PC-3 (cell line): ENCODE results near the gene SPATA17. TPM values are rescaled to one million over a fixed set of nuclear protein-coding genes. Genes with fewer than 3 reads are reported as not detected.

ENCODE experiments used
- ATAC-seq: fragments of 200-7000 bp; cut with Tn5 transposase; 2 replicates; pipeline ENCODE4 v1.9.1; 2020; ENCODE audit warnings: mild to moderate bottlenecking, moderate library complexity
- BruUV-seq: library from RNA; stranded (reverse); fragments of 400-500 nt; replicated peaks from 2 replicates; lab custom pipeline; 2021; lab: Mats Ljungman, UMichigan
- CTCF ChIA-PET: fragments of 300-600 bp; sonication (Branson Sonifier 250); formaldehyde crosslinking; loops from one replicate; lab custom pipeline; 2022; ENCODE audit warnings: antibody characterized with exemption; lab: Charles Lee
- POLR2A ChIA-PET: fragments of 300-600 bp; sonication (Branson Sonifier 250); formaldehyde crosslinking; loops from one replicate; lab custom pipeline; 2022; ENCODE audit warnings: antibody characterized with exemption; ENCODE audit not compliant: unreplicated experiment; lab: Charles Lee
- DNase-seq: peaks from one replicate; pipeline ENCODE4 v3.0.0-alpha.2; 2015
- H2AFZ ChIP-seq: fragments of 300-600 bp; sonication (generic); 2 replicates; pipeline ENCODE4 v1.6.0; 2016; ENCODE audit warnings: antibody characterized with exemption, low read length
- H3F3A ChIP-seq: fragments of 300-600 bp; sonication (generic); one replicate; pipeline ENCODE4 v1.6.0; 2017; ENCODE audit warnings: antibody characterized with exemption, low read length, control low read depth, mild to moderate bottlenecking; ENCODE audit not compliant: unreplicated experiment
- H3K27ac ChIP-seq: fragments of 300-600 bp; sonication (generic); 2 replicates; pipeline ENCODE4 v1.5.1; 2016; ENCODE audit warnings: mild to moderate bottlenecking, low read length
- H3K27me3 ChIP-seq: fragments of 300-600 bp; sonication (generic); 2 replicates; pipeline ENCODE4 v1.6.1; 2016; ENCODE audit warnings: low read length, mixed read lengths
- H3K36me3 ChIP-seq: fragments of 300-600 bp; sonication (generic); 2 replicates; pipeline ENCODE4 v1.6.1; 2016; ENCODE audit warnings: low read depth, mixed run types, low read length, mixed read lengths
- H3K4me1 ChIP-seq: fragments of 300-600 bp; sonication (generic); 2 replicates; pipeline ENCODE4 v1.5.1; 2016; ENCODE audit warnings: low read length; ENCODE audit not compliant: insufficient read depth
- H3K4me2 ChIP-seq: fragments of 300-600 bp; sonication (generic); 2 replicates; pipeline ENCODE4 v1.6.0; 2016; ENCODE audit warnings: low read length
- H3K4me3 ChIP-seq: fragments of 300-600 bp; sonication (generic); 2 replicates; pipeline ENCODE4 v1.5.1; 2016; ENCODE audit warnings: mild to moderate bottlenecking, low read length, mixed read lengths
- H3K79me2 ChIP-seq: fragments of 300-600 bp; sonication (generic); 2 replicates; pipeline ENCODE4 v1.6.1; 2017; ENCODE audit warnings: low read length, mixed read lengths
- H3K9ac ChIP-seq: fragments of 300-600 bp; sonication (generic); 2 replicates; pipeline ENCODE4 v1.6.0; 2016; ENCODE audit warnings: mild to moderate bottlenecking, low read length
- H3K9me2 ChIP-seq: fragments of 300-600 bp; sonication (generic); replicated peaks from 2 replicates; pipeline ENCODE4 v1.6.1; 2016; ENCODE audit warnings: mixed run types, low read length, mixed read lengths
- H3K9me3 ChIP-seq: fragments of 300-600 bp; sonication (generic); 2 replicates; pipeline ENCODE4 v1.6.1; 2016; ENCODE audit warnings: low read length, mixed read lengths
- H4K20me1 ChIP-seq: fragments of 300-600 bp; sonication (generic); 2 replicates; pipeline ENCODE4 v1.6.1; 2016; ENCODE audit warnings: low read length, mixed read lengths
- EZH2 ChIP-seq: fragments of 300-600 bp; sonication (generic); IDR thresholded peaks from one replicate; pipeline ENCODE4 v1.6.1; 2017; ENCODE audit warnings: antibody characterized with exemption, mild to moderate bottlenecking, low read length; ENCODE audit not compliant: unreplicated experiment
- EZH2phosphoT487 ChIP-seq: fragments of 300-600 bp; sonication (generic); IDR thresholded peaks from 2 replicates; pipeline ENCODE4 v1.6.1; 2018; ENCODE audit warnings: mild to moderate bottlenecking, antibody characterized with exemption, low read length, borderline replicate concordance
- intact Hi-C: fragments of 100-400 bp; cut with micrococcal nuclease; formaldehyde crosslinking; loops from 2 replicates; pipeline ENCODE4 v1.9.0; 2023
- total RNA-seq: library from RNA; depleted of rRNA; stranded (reverse); fragments of >200 nt; gene quantifications from 2 replicates; pipeline ENCODE4 v1.2.3, GENCODE V29; 2014
- TF ChIP-seq, protein P1 (sequence below): fragments of 300-600 bp; sonication (generic); conservative IDR thresholded peaks from 2 replicates; pipeline ENCODE4 v1.5.1; 2017; ENCODE audit warnings: antibody characterized with exemption, low read depth, mild to moderate bottlenecking, low read length

SPATA17 gene
- total RNA-seq, 1 experiment from 2014 or later, result 3.3 TPM

DNA sequence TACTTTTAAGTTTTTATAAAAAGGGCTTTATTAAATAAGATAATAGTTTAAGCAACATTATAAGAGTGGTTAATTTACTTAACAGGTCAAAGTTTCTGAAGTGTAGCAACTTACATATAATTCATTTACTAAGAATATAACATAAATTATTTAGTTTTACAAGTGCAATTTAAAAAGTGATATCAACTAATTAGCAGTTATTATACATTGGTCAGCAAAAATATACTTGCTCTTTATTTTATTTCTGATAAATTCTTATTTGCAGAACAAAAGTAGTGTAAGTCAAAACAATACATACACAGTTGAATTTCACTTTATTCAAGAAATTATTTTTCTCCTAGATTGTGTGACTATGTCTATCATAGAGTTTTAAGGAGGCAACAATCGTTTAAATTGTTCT is 215.6 kb downstream of the SPATA17 start:
- ChIA-PET POLR2A (no interaction called here), CTCF (no interaction called here)
- no peak for ATAC-seq
- Histone ChIP-seq H3K9ac (no peak overlapping the region), H3K27ac (no peak overlapping the region), H3K4me3 (no peak overlapping the region), H4K20me1 (no peaks in the 10 kb centered on the region), H3F3A (no peaks in the 10 kb centered on the region), H2AFZ (no peak overlapping the region), H3K4me2 (no peak overlapping the region), H3K36me3 (no peaks in the 10 kb centered on the region), H3K79me2 (no peaks in the 10 kb centered on the region), H3K9me3 (no peaks in the 10 kb centered on the region), H3K9me2 (no peaks in the 10 kb centered on the region), H3K27me3 (no peaks in the 10 kb centered on the region), H3K4me1 (no peaks in the 10 kb centered on the region)
- DNase-seq, result no peak
- TF ChIP-seq EZH2phosphoT487 (no peak), EZH2 (no peak)
- TF ChIP-seq, protein P1, sequence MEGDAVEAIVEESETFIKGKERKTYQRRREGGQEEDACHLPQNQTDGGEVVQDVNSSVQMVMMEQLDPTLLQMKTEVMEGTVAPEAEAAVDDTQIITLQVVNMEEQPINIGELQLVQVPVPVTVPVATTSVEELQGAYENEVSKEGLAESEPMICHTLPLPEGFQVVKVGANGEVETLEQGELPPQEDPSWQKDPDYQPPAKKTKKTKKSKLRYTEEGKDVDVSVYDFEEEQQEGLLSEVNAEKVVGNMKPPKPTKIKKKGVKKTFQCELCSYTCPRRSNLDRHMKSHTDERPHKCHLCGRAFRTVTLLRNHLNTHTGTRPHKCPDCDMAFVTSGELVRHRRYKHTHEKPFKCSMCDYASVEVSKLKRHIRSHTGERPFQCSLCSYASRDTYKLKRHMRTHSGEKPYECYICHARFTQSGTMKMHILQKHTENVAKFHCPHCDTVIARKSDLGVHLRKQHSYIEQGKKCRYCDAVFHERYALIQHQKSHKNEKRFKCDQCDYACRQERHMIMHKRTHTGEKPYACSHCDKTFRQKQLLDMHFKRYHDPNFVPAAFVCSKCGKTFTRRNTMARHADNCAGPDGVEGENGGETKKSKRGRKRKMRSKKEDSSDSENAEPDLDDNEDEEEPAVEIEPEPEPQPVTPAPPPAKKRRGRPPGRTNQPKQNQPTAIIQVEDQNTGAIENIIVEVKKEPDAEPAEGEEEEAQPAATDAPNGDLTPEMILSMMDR, result no peak
- intact Hi-C loops, result no loop called here
- no TSS peak for BruUV-seq

DNA sequence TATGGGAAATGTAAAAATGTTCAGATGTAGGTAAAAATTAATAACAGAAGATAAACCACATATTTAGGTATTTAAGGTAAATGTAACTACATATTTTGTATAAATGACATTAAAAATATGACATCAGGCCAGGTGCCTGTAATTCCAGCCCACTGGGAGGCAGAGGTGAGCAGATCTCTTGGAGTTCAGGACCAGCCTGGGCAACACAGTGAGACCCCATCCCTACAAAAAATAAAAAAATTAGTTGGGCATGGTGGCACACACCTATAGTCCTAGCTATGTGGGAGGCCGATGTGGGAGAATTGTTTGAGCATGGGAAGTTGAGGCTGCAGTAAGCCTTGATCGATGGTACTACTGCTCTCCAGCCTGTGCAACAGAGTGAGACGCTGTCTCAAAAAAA is 216.5 kb downstream of the SPATA17 start:
- no peaks in the 10 kb centered on the region for H3K79me2 ChIP-seq
- no peak overlapping the region for H2AFZ ChIP-seq
- H3K27me3 ChIP-seq, result no peaks in the 10 kb centered on the region
- no peaks in the 10 kb centered on the region for H3K36me3 ChIP-seq
- no peaks in the 10 kb centered on the region for H4K20me1 ChIP-seq
- no peaks in the 10 kb centered on the region for H3K9me3 ChIP-seq
- no peaks in the 10 kb centered on the region for H3F3A ChIP-seq
- POLR2A ChIA-PET, result no interaction called here
- no peak overlapping the region for H3K4me3 ChIP-seq
- BruUV-seq, result no TSS peak
- intact Hi-C loops, result no loop called here
- H3K4me1 ChIP-seq, result no peaks in the 10 kb centered on the region
- CTCF ChIA-PET, result no interaction called here
- no peak overlapping the region for H3K27ac ChIP-seq
- TF ChIP-seq, protein P1, result peak; percentile 36; the same call in 1 of the 2 replicates
- TF ChIP-seq EZH2, result no peak
- no peak overlapping the region for H3K4me2 ChIP-seq
- DNase-seq, result no peak
- ATAC-seq, result no peak
- no peak overlapping the region for H3K9ac ChIP-seq
- no peaks in the 10 kb centered on the region for H3K9me2 ChIP-seq

GRCh38 chr1:217856342-217857034 is 225.3 kb downstream of the SPATA17 start:
- no peaks in the 10 kb centered on the region for H3K79me2 ChIP-seq
- ATAC-seq, result no peak
- CTCF ChIA-PET, result no interaction called here
- H3K4me1 ChIP-seq, result no peaks in the 10 kb centered on the region
- POLR2A ChIA-PET, result no interaction called here
- TF ChIP-seq, protein P1, result no peak
- TF ChIP-seq EZH2phosphoT487 (no peak), EZH2 (no peak)
- no peak overlapping the region for H2AFZ ChIP-seq
- 0 out of 2 replicates have a peak, but pooled peaks cover 6% of the 10 kb centered on the region for H3K27me3 ChIP-seq
- H3K4me2 ChIP-seq, result no peak overlapping the region
- H3K9ac ChIP-seq, result no peak overlapping the region
- no peaks in the 10 kb centered on the region for H3K9me3 ChIP-seq
- DNase-seq, result no peak
- no peak overlapping the region for H3K27ac ChIP-seq
- intact Hi-C loops, result no loop called here
- no peaks in the 10 kb centered on the region for H3K9me2 ChIP-seq
- no peak overlapping the region for H3K4me3 ChIP-seq
- H4K20me1 ChIP-seq, result no peaks in the 10 kb centered on the region
- BruUV-seq, result no TSS peak
- H3F3A ChIP-seq, result no peaks in the 10 kb centered on the region
- H3K36me3 ChIP-seq, result no peaks in the 10 kb centered on the region
